GM13977 (cell line): ENCODE results near the gene PINLYP.

ENCODE experiments used
- DNase-seq: peaks from one replicate; pipeline ENCODE4 v3.0.0; 2012; ENCODE audit warnings: low spot score
- CTCF ChIP-seq: IDR thresholded peaks from 2 replicates; pipeline ENCODE4 v1.5.1; 2012; ENCODE audit warnings: mild to moderate bottlenecking, control low read depth; ENCODE audit not compliant: insufficient read depth; ENCODE audit errors: extremely low read depth, missing control alignments
- in situ Hi-C: fragments of 300-500 bp; cut with MboI; formaldehyde crosslinking; loops from one replicate; pipeline ENCODE4 v1.12.0; 2022; ENCODE audit warnings: low sequenced_read_pairs, low pct_unique_long_range_greater_than_20kb, mixed read lengths, inconsistent platforms; ENCODE audit not compliant: unreplicated experiment

Gene PINLYP

GRCh38 chr19:43616306-43616705, 40.7 kb downstream of the PINLYP start:
- no peak for DNase-seq
- TF ChIP-seq CTCF = no peak
- in situ Hi-C loops = no loop called here

- TF ChIP-seq CTCF = no peak
- no peak for DNase-seq
- in situ Hi-C loops = no loop called here
Observed at GRCh38 chr19:43616954-43617353, 41.4 kb downstream of the PINLYP start.

- in situ Hi-C loops = no loop called here
- peak; percentile 78 for DNase-seq
- TF ChIP-seq CTCF = no peak
Observed at GRCh38 chr19:43618921-43619261, 43.3 kb downstream of the PINLYP start.

DNA sequence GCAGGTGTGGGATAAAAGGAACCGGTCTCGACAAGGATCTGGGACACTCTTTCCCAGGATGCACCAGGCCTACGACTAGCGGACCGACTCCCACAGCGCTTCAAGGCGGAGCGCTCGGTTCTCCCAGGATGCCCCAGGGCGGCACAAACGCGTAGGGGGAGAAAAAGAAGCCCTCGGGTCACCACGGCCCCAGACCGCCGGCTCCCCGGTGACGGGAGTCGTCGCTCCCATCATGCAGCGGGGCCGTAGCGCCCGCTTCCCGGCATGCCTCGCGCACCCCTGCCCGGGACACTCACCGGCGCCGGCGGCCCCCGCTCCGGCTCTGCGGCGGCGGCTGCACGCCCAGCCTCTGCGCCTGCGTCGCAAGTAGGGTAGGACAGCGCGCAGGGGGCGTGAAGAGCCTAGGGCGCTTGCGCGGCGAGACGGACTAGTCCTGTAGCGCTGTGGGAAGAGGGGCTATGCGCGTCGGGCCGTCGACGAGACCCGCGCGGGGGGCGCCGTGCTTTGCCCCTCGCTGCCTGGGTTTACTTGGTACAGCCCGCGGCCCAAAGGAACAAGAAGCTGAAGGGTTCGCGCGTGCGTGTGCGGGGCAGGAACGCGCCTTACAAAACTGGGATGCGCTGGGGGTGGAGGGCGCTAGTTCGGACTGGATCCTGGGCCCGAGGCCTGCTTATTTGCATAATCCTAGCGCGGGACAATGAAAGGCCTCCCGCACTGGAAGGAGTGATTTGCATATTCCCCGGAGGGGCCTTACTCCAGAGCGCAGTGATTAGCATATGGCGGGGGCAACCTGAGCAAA, 43.9 kb downstream of the PINLYP start, which contains the start of gene ZNF428:
Gene ZNF428, minus strand, starts transcription at position 368 of the 799 bp plus-strand sequence. CDS start 5,325 bp downstream, outside the sequence.
- in situ Hi-C loops = no loop called here

DNA sequence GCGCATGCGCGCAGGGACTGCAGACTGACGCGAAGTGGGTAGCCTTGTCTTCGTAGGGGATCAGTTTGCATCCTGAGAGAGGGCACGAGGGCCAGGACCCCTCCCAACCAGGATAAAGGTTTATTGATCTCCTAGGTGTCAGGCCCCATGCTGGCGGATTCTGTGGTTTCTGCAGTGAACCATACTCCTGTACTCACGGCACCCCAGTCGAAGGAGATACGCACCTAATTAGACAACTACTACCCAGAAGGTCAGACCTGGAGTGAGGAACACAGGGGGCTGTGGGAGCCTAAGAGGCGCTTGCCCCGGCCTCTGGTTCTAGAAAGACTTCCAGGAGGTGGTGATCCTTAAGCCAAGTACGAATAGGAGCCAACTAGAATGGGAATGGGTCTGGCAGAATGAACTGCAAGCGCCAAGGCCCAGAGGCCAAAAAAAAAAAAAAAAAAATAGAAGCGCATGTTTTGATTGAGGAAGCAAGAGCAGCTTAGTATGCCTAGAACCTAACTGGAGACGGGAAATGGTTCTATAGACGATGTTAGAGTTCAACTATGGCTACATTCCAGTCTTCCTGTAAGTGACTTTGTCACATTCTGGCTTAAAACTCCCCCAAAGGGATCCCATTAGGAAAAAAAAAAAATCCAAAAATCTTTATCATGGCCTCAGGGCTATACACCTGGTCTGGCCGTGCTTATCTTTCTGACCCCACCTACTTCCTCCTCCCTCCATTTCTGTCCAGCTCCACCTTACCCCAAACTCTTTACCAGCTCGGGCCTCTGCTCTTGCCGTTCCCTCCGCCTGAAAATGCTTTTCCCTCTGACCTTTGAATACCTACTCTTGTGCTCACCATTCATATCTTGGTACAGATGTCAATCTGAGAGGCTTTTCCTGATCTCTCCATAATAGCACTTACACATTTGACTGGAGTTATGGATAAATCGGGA, 44.7 kb downstream of the PINLYP start:
- in situ Hi-C loops = no loop called here
- no peak for TF ChIP-seq CTCF
- no peak for DNase-seq

More for the DNA sequence above, 43.9 kb downstream of the PINLYP start, which contains the start of gene ZNF428:
- DNase-seq = peak; percentile 95
- no peak for TF ChIP-seq CTCF

GRCh38 chr19:43622070-43622469, 46.5 kb downstream of the PINLYP start:
- in situ Hi-C loops = no loop called here
- DNase-seq = no peak

More at GRCh38 chr19:43622070-43622469, 46.5 kb downstream of the PINLYP start:
- TF ChIP-seq CTCF = no peak
